GM19438 (cell line): ENCODE data around the gene LRRFIP2.

ENCODE experiments used
- ATAC-seq: cut with Tn5 transposase; IDR thresholded peaks from one replicate; pipeline ENCODE4 v1.9.1; 2021; ENCODE audit warnings: low read depth; ENCODE audit not compliant: unreplicated experiment

LRRFIP2 gene

DNA sequence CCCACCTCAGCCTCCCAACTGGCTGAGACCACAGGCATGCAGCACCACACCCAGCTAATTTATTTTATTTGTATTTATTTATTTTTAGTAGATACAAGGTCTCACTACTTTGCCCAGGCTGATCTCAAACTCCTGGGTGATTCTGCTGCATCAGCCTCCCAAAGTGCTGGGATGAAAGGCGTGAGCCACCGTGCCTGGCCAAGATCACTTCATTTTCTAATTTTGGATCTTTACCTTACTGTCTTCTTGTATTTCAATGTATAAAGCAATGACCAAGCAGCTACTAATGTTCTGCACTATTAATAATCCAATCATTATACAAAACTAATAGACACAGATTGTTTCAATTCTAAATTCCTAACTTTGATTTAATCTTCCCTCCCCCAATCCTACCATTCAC is 56.2 kb downstream of the LRRFIP2 start:
- ATAC-seq: no peak

DNA sequence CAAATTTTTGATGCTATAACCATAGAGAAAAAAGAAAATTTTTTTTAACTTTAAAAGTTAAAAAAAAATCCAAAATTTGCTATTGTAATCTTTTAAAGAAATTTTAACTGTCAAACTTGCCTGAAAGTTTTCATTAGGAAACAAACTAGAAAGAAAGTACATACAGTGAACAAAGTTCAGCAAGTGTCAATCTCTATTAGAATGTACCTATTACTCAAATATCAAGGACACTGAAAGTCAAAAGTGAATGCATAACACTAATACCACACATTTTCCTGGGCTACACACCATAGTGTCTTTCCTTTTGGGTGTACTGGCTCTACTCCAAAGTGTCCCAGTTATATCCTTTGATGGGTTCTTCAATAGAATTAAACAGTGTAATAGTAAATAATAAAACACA is 56.8 kb downstream of the LRRFIP2 start:
- no peak for ATAC-seq

DNA sequence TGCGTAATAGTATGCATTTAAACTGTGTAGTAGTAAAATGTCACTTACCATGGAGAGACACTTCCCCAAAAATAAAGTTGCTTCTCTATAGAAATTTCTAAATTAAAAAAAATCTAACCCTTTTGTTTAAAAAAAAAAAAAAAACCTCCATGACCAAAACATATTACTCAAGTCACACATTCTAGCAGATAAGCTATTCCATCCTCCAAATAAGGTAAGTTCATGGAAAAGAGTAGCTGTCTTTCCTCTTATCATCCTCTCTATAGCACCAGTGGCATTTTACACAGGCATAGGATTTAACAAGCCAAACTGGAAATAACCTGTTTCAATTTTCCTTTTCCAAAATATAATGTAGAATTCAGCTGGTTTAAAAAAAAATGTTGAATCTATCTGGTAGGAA is 57.4 kb downstream of the LRRFIP2 start:
- ATAC-seq: no peak

DNA sequence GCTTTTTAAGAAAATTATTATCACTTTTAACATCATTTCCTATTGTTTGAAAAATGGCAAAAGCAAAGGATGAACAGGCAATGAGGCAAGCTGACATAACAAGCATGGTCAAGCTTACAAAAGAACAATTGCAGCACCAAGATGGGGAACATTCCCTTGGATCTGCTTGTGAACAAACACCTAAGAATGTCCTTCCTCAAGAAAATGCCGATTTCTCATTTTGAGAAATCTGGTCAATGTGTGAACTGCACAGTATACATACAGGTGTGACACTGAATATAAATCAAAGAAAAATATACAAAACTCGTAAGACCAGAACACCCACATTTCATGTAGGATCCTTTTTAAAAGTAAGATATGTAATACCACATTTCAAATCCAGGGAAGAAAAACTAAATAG is 58.9 kb downstream of the LRRFIP2 start:
- ATAC-seq: no peak

DNA sequence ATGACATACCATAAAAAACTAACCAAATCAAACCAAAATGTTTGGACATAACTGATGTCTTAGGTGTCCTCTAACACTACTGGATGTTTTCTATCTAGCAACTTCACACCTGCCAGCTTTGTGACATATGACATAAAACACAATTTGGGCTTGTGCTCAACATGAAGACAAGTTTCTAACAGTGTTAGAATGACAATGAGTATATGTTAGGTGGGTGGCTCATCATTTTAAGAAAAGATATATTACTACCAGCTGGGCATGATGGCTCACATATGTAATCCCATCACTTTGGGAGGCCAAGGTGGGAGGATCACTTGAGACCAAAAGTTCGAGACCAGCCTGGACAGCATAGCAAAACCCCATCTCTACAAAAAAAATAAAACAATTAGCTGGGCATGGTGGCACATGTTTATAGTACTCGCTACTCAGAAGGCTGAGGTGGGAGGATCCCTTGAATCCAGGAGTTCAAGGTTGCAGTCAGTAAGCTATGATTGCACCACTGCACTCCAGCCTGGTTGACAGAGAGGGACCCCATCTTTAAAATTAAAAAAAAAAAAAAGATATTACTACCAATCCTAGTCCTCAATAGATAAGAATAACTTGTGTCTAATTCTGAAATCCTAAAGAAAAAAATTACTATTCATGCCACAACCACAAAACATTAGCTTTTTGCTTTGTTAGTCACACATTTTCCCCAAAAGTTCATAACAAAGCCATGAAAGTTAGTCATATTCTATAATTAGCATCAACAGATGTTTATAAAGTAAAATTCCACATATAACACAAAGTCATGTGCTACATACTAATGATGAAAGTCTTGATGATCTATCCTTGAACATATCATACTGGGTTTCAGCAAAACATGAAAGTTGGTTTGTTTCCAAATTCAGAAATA is 59.9 kb downstream of the LRRFIP2 start:
- no peak for ATAC-seq

DNA sequence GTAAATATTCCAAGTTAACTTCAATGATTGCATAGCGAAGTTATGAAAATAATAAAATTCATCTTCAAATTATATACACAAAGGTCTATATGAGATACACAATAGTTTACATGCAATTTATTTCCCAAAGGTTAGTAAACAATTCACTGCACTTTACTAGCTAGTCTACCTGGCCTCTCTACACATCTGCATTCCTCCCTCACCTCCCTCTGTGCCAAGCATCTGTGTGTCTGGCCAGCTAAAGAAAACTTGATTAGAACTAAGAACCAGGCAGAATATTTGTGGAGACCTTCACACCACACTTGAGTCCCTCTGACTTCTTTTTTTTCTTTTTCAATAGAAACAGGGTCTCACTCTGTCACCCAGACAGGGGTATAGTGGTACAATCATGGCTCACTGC is 61.4 kb downstream of the LRRFIP2 start:
- ATAC-seq: no peak

DNA sequence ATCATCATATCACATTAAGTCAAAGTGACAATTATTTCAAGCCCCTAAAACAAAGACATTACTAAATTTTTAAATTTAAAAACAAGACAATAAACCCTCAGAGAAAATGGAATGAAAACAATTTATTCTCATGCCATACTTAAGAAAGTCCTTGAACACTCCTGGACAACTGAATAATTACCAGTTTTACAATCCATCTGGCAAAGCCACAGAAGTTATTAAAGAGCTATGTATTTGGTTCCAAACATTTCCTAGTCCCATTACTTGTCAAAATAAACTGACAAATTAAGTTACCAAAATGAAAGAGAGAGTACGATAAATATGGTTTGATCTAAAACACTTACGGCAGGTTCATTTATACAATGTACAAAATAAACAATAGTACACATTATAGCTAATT is 63.2 kb downstream of the LRRFIP2 start:
- ATAC-seq: no peak

DNA sequence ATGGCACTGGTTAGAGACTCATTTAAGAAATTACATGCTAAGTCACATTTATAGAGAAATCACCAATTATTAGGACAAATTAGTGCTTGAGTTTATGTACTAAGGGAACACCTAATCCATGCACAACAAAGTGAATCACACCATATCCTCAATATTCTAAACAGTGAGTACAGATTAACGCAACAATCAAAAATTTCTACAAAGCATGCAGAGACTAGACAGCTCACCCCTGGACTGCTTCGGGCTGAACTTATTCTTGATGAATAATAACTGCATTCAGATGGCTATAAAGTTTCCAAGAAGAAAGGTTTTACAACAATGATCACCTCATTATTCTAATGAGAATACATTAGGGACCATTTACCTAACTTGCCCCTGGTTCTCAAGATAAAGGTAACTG is 66.5 kb downstream of the LRRFIP2 start:
- no peak for ATAC-seq

DNA sequence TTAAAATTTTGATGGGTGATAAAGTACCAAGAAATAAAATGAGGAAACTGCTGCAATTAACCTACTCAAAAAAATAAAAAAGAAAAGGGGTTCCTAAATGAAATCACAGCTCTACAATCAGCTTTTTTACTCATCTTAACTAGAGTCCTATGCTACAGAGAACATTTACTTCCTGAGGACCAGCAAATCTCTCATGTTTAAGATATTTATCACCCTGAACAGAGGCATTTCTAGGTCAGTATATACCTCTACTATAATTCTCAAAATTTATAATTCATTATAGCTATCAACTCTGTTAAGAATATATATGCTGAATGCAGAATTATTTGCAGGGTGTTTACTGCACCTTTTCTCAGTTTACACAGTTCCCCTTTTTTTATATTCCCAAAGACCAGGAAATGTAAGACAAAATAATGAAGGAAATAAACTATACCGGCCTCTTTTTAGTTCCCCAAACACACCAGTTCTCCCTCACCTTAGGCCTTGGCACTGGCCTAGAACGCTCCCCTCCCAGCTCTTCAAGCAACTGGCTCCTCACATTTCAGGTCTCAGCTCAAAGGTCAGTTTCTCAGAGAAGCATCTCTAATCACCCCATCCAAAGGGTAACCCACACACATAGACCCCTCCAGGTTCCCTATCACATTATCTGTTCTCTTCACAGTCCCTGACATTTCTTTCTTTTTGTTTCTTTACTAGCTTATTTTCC is 71.1 kb downstream of the LRRFIP2 start:
- no peak for ATAC-seq

DNA sequence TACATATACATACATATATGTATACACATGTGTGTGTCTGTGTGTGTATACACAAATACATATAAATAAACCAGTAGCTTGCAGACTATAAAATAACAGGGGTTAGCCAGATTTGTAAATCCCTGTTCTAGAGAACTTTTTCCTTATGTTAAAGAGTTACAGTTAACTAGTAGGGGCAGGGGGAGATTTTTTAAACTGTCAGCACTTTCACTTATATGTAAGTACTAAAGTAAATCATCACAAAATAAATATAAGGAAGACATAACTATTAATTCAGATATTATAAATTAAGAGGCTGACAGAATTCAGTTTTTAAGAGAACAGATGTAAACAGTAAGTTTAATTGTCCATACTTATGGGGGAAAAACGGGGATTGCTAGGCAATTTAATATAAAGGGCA is 74.0 kb downstream of the LRRFIP2 start:
- ATAC-seq: no peak

DNA sequence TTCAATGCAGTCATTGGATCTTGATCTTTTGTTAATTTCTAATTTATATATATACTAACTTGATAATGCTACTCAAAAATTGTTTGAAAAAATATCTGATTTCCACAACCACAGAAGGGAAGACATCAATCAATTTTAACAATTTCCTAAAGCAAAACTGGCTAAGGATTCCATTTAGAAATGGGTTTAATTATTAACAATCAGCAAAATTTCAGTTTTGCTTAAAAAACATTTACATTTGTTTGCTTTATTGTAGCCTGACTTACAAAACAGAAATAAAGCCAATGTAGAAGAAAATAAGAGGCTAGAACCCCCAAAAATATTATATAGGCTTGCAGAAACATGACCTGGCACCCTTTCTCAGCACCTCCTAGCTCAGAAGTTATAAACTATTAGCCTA is 74.9 kb downstream of the LRRFIP2 start:
- no peak for ATAC-seq

DNA sequence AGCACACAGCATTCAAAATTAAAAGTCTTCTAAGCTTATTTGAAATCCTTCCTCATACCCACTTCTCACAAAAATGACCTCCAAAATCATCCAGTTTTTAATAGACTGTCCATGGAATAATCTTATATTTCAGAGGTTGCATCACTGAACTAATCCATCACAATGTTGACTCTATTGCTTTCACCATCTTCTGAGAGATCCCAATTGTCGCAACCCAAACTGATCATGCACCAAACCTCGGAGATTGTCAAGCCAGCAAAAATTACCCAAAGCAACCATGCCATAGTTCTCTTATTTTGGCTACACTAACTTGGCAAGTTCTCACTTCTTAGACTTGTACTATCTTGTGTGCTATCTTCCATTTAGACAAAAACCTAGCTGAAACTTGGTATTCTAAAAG is 75.5 kb downstream of the LRRFIP2 start:
- ATAC-seq: no peak

DNA sequence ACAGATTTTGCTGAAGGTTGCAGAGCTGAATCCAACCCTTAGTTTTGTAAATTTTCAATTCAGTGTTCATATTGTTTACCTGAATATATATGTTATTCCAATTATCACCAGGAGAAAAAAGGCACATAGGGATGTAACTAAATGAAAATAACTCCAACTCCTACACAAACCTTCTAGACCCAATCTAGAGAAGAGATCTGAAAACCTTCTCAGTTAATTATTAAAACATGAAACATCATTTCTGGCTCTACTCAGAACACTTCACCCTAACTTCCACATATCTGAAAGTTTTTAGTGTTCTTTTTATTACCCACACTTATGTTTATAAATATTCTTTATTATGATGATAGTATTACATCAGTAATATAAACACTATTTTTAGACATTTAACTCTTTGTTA is 76.6 kb downstream of the LRRFIP2 start:
- no peak for ATAC-seq

DNA sequence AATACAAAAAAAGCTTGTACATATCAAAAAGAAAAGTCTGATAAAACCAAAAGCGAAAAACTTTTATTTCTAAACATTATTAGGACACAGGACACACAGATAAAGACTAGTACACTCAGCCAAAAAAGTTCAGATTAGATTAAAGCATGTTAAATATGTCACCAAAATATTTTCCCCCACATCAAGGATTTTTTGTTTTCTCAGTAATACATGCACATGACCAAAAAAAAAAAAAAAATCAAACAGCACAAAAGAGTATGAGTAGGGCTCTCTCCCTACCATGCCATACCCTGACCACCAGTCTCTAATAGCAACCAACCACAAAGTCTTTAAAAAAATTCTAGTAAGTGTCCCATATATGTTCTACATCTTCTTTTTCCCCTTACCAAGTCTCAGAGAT is 77.4 kb downstream of the LRRFIP2 start:
- no peak for ATAC-seq

DNA sequence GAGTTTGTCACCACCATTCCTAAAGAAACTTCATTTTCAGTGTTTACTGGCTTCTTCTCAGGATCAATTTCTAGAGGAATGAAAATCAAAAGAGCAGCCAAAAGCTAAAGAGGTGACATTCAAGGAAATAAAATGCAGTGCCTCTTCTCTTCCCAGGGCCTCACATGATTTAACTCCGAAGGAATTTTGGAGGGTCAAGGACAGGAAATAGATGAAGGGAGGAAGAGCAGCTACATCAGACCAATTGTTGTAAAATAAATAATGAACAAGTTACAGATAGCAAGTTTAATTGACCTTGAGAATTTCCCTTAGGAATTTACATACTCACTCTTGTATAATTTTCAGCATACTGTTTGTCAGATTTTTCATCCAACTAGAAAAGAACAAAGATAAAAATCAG is 78.1 kb downstream of the LRRFIP2 start:
- no peak for ATAC-seq

DNA sequence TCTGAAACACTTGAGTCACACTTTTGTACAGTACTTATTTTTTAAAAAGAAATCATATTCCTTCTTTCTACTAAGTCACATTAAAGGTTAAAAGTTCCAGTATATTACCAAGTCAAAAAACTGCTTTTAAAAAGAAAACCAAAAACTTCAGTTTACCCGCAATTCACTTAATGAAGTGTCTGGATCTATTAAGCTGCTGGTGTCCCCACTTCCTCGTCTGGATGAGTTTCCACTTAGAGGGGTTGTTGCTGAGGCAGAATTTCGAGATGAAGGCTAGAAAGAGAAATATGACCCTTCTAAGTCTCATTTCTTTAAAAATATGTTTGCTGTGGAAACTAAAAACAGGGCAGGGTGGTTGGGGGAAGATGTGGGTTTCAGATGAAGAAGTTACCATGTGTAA is 79.7 kb downstream of the LRRFIP2 start:
- ATAC-seq: no peak

DNA sequence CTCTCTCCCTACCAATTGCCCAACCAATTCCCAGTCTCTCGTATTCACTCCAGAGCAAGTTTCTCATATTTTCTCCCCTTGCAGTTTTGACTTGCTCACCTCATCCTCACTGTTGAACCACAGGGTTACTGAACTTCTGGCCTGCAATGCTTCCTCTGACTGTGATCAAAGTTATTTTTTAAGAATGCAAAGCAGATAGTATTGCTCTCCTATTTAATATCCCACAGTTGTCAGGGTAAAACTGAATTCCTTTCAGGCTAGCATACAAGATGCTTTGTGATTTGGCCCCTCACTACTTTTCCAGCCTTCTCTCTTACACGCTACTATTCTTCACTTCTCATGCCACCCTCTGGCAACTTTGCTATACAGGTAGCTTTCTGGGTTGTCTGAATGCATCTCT is 80.9 kb downstream of the LRRFIP2 start:
- ATAC-seq: no peak

DNA sequence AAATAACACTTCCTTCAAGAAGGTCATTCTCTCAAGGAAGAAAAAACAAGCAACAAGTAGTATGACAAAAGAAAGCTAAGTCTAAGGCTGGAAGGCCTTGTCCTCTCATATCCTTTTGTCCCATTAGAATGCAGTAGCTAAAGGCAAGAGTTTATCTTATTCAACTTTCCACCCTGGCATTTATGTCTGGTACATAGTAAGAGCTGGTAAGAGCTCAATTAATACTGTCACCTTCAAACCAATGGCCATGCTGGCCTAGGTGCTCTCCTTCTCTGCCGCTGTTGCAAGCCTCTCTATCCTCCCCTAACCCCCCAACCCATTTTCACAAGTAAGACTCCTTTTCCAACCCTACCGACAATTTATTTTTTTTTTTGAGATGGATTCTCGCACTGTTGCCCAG is 81.9 kb downstream of the LRRFIP2 start:
- ATAC-seq: no peak

DNA sequence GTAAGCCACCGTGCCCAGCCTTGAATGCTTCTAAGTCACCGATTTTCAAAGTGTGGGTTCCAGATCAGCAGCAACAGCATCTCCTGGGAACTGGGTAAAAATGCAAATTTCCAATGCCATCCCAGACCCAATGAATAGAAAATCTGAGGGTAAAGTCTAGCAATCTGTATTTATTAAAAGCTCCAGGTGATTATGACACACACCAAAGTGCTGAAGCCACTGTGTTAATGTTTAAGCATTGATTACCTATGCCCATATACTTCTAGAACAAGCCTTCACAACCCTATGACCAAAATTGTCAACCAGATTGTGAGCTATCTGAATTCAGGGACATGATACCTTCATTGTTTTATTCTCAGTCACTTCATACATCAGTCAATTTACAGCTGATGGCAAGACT is 86.5 kb downstream of the LRRFIP2 start:
- no peak for ATAC-seq

DNA sequence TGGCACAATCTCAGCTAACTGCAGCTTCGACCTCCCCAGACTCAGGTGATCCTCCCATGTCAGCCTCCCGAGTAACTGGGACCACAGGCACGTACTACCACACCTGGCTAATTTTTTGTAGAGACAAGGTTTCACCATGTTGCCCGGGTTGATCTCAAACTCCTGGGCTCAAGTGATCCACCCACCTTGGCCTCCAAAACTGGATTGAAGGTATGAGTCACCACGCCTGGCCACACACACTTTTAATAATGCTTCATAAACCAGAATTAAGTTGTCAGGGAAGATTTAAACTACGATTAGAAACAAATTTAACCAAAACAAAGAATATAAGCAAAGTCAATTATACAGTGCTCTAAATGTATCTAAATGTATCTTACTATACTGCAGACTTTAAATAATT is 87.5 kb downstream of the LRRFIP2 start:
- no peak for ATAC-seq

DNA sequence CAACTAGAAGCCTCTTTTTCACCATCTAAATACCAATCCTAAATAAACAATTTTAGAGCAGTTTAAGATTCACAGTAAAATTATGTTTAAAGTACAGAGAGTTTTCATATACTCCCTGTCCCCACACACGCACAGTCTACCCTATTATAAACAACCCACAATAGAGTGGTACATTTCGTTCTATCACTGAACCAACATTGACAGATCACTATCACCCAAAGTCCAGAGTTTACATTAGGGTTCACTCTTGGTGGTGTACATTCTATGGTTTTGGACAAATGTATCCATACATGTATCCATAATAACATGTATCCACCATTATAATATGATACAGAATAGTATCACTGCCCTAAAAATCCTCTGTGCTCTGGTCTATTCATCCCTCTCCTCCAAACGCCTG is 92.1 kb downstream of the LRRFIP2 start:
- no peak for ATAC-seq

DNA sequence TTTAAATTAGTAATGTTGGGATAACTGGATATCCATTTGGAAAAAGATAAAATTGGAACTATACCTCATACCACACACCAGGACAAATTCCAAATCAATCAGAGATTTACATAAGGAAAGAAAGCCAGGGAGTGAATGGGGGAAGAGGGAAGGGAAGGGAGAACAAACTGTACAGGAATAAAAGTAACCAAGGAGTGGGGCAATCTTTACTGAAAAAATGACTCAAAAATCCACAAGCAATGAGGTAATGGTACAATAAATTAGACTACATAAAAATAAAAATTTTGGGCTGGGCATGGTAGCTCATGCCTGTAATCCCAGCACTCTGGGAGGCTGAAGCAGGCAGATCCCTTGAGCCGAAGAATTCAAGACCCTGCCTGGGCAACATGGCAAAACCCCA is 98.4 kb downstream of the LRRFIP2 start:
- ATAC-seq: no peak
